ENCODE results near the gene FUOM. TPM values are rescaled to one million over a fixed set of nuclear protein-coding genes. Genes with fewer than 3 reads are reported as not detected.
"Not testable (repeated sequence)": the region's sequence is repeated elsewhere in the genome, so short reads cannot be mapped to it uniquely, and the experiment has no call there.

The FUOM gene
- total RNA-seq, 1 donor from 2014 or later, result 20.3 TPM

DNA sequence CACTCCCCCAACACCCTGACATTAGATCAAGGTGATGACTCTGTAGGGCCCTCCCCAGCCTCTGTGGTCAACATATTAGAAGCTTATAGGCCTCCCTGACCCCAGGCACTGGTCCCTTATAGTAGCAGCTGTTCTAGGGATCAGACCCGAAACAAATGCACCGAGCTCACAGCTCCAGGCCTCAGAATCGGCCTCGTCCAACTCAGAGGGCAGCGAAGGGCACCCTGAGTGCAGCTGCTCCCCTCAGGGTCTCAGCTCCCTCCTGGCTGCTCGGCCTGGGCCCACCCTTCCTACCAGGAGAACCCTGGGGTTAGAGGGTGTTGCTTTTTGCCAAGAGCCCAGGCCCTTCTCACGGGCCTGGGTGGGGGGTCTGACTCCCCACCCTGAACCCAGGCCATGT lies 10.3 kb upstream of the FUOM start:
- DNase-seq (ENCODE audit: low spot score), result no peak

DNA sequence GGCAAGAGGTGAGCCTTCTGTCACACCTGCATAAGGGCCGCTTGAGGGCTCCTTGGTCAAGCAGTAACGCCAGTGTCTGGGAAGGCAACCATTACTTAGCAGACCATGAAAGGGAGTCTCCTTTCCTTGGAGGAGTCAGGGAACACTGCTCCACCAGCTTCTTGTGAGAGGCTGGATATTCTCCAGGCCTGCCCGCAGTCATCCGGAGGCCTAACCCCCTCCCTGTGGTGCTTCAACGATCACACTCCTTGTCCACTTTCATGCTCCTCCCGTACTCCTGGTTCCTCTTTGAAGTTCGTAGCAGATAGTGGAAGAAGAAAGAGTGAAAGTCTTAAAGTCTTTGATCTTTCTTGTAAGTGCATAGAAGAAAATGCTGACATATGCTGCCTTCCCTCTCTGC lies 9.6 kb upstream of the FUOM start:
- DNase-seq (ENCODE audit: low spot score), result not testable (repeated sequence)

DNA sequence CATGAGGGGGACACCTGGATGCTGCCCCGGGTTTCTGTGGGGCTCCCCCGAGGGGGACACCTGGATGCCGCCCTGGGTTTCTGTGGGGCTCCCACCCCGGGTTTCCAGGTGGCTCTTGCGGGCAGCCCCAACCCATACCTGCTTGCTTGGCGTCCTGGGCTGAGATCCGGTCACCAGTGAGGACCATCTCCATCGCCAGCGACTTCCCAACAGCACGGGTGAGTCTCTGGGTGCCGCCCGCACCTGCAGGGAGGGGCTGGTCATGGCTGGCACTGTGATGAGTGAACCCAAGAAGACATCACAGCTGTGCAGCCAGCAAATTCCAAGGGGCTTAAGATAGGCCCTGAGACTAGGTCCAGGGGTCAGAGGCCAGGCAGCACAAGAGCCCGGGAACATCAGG lies 8.9 kb upstream of the FUOM start:
- no peak for DNase-seq (ENCODE audit: low spot score)

DNA sequence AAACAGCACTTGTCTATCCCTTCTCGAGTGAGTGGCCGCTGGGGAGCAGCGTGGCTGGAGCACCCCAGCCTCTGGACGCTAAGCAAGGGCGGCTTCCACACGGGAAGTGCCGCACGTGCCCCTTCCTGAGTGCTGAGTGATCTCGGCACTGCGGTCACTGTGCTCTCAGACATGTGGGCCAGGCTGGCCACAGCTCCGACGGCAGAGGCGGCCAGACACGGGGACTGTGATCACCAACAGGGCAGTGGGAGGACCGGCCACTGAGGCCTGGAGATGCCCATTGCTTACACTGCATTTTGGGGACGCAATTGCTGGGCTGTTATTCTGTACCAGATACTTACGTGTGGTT lies 8.3 kb upstream of the FUOM start:
- DNase-seq (ENCODE audit: low spot score), result no peak

DNA sequence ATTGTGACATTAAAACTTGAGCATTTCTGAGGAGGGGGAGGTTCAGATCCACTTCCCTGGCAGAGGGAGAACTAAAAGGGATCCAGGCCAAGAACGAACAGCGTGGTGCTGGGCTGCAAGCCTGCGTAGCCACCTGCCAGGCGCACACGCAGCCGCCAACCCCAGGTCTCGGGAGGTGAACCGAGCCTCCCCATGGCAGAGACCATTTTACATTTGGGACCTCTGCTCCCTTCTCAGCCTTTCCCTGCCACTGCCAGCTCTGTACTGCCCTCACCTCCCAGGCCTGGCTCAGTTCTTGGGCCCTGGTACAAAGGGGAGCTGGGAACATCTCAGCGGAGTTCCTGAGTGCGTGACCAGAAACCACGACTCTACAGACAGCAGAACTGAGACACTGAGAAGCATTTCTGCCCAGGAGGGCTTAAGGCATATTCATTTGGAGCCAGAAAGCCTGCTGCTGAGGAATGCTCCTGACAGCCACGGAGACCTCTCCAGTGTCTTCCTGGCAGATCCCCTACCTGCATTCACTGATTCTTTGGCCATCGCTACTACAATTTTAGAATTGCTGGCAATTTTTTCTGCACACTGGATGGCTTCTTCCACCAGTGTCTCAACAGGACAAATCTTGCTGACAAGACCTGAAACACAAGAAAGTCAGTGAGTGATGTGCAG lies 7.8 kb upstream of the FUOM start:
- no peak for DNase-seq (ENCODE audit: low spot score)

DNA sequence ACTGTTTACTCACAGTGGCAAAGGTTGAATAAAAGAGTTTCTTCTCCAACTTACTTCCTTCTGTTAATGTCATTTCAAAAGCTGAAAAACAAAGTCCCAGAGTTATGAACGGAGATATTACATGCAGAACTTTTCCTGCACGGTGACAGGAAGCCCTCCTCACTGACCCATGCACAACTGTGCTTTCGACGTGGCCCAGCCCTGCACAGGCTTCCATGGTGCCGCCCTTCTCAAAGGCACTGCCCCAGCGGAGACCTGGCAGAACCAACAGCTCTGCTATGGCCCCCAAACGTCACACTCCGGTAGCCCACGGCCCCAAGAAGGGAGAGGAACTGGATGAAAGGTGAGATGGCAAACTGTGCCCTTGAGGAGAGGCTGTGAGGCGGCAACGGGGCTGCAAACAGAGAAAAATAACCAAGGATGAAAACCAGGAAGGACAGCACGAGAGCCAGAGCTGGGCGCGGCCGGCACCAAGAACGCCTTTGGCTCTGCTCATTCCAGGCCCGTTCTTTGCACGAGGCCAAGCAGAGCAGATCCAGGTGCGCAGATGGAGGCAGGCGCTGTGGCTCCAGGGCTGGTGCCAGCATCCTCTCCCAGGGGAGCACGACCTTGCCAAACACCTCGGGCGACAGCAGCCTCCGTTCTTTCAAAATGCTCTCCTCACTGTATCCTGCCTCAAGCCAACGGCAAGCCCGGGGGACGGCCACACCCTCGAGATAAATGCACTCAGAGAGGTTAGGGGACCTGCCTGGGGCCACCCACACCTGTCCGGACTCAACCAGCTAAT lies 7.0 kb upstream of the FUOM start:
- DNase-seq (ENCODE audit: low spot score), result no peak

DNA sequence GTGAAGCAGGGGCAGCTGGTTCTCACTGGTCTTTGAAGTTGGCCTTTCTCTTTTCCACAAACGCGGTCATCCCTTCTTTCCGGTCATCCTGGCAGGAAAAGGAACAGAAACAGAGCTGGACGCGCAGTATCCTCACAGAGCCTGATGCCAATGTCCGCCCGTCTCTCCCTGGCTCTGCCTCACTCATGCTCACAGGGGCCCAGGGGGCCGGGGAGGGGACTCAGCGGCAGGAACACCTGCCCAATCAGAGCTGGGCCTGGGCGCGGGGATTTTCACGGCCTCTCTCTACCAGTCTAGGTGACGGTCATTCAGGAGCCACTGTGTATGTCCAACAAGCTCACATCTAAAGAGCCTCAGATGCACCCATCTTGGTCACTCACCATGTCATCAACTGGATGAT lies 5.0 kb upstream of the FUOM start:
- no peak for DNase-seq (ENCODE audit: low spot score)

DNA sequence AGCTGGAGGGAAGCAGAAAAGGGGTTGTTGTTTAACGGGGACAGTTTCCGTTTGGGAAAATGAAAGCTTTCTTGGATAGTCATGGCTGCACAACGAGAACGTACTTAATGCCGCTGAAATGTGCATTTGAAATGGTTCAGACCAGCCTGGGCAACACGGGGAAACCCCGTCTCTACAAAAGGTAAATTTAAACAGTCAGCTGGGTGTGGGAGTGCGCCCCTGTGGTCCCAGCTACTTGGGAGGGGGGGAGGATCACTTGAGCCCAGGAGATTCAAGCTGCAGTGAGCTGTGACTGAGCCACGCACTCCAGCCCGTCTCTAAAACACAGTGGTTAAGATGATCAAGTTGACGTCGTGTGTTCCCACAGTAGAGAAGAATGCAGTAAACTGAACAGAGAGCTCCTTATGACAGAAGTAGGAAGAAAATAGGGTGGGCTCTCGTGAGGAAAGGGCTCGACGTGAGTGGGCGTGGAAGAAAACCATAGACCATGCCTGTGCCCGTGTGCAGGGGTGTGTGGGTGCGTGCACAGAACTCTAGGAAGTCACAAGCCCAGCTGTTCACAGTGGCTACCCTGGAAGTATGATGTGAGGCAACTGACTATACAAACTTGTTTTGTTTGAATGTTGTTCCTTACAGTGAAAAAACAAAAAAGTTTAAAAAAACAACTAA lies 4.1 kb upstream of the FUOM start:
- DNase-seq (ENCODE audit: low spot score), result no peak

DNA sequence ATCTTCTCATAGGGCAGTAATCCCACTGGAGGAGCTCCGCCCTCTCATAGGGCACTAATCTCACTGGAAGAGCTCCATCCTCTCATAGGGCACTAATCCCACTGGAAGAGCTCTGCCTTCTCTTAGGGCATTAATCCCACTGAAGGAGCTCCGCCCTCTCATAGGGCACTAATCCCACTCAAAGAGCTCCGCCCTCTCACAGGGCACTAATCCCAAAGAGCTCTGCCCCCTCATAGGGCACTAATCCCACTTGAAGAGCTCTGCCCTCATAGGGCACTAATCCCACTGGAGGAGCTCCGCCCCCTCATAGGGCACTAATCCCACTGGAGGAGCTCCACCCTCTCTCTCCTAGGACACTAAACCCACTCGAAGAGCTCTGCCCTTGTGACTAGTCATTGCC lies 3.4 kb upstream of the FUOM start:
- no peak for DNase-seq (ENCODE audit: low spot score)

DNA sequence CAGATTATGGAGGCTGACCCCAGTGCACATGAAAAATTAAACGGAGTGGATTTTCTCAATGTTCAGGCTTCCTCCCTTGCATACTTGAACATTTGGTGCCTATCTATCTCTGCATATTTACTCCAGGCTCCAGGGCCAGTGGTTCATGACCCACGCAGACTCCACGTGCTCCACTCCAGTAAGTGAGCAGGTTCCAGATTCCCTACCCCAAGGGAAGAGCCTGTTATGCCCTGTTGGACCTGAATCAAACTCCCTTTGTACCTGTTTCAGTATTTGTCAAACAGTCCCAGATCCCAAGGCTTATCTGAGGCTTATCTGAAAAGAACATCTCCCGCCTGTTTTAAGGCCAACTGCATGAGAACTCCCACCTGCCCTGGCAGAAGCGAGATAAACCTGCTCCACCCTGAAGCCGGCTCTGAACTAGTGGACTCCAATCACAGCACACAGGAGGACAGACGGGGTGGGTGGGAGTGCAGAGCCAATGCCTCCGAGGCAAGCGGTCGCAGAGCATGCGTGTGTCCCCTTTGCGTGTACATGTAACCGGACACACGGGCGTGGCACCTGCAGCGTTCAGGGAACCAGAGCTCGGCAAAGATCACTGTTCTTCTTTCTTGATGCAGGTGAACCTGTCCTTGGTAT lies 2.3 kb upstream of the FUOM start:
- DNase-seq (ENCODE audit: low spot score), result no peak

DNA sequence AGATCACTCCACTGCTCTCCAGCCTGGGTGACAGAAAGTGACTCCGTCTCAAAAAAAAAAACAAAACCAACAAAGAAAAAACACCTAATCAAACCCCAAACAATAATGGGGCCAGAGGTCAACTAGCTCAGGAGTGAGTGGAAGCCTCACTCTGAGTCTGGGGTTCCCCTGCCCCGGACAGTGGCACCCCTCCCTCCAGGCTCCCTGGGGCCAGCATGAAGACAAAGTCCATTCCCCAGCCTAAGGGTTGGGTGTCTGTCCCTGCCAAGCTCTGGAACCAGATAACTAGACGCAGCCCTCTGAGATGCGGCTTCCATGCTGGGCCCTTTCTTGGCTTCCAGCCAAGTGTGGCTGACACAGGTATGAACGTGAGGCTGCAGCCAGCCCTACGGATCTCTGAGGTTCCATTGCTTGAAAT lies 1.7 kb upstream of the FUOM start:
- DNase-seq (ENCODE audit: low spot score), result no peak

DNA sequence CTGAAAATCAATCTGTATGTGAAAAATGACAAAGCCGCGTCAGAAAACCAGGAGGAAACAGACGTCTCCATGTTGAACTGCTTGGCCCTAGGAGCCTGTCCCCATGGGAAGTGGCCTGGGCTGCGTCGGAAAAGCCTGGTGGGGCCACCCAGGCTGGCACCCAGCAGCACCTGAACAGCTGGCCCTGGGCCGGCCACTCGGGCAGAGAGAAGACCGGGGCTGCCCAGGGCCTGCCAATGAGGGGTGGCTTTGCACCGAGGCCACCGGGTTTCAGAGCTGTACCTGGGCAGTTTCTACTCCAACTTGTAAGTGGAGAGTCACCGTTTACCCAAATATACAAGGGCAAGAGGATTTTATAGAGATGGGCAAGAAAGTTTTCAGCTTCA lies 1.1 kb upstream of the FUOM start:
- no peak for DNase-seq (ENCODE audit: low spot score)

DNA sequence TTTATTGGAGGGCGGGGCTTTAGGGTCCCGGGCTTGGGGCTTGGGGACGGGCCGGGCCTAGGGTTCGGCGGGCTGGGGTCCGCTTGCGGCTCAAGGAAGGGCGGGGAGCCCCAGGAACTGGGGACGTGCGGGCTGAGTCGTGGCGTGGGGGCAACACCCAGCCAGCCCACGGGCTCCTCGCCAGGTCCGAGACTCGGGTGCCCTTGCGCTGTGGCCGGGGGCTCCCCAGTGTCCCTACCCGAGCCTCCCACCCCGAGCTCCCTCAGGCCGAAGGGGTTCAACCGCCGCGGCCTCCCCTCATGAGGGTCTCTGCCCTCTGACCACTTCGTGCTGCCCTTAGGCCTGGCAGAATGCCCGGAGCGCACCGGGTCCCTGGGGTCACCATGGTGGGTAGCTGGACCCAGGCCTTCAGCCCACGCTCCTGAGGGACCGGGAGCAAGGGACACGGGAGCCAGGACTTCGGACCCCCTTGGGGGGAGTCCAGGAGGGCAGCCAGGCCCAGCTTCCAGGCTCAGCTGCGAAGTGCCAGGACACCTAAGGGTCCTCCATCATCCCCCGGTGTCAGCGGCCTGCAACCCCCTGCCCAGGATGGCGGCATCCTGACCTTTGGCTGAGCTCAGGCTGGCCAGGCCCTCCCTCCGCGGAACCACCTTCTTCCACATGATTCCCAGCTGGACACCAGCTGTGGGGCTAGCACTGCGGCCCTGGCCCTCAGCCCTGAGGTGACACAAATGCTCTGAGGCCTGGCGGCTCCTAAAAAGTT lies 524 bp upstream of the FUOM start:
- no peak for DNase-seq (ENCODE audit: low spot score)

DNA sequence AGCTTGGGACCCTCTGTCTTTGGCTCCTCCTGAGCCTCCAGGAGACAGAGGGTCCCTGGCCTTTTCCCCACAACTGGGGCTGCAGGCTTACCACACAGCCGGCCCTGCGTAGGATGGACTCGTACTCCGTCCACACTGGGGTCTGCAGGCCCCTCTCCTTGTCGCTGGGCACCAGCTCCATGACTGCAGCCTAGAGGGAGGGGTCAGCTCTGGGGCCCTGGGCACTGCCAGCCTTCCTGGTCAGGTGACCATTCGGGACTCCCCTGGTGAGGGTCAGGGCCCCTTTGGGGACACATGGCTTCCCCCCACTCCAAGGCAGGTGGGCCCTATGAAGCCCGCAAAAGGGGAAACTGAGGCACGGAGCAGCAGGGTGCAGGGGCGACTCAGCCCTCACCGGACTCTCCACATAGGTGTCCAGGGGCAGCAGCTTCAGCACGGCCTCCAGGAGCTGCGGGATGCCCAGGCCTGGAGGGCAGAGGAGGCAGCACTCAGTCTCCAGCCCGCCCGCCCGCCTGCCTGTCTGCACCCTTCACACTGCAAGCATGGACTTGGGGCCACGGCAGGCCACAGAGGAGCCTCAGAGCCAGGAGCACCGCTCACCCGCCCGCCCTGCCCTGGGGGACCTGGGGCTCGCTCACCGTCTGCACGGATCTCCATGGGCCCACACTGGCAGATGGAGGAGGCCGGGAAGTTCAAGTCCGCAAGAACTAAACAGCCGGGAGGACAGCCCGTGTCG lies 1.1 kb downstream of the FUOM start:
- no peak for DNase-seq (ENCODE audit: low spot score)

DNA sequence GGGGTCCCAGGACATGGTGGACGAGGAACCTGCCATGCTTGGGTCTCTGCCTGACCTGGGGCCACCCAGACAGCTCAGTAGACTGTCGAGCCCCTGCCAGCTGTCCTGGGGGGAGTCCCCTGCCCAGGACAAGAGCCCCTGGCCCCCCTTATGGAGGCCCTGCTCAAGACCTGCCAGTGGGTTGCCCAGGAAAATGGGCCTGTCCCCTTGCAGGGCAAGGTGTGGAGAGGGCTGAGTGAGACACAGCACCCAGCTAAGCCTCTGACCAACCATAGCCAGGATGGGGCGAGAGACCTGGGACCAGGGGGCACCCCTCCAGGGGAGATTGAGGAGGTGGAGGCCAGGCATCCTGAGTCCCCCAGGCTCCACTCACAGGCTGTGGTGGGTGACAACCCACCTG lies 1.8 kb downstream of the FUOM start:
- no peak for DNase-seq (ENCODE audit: low spot score)

DNA sequence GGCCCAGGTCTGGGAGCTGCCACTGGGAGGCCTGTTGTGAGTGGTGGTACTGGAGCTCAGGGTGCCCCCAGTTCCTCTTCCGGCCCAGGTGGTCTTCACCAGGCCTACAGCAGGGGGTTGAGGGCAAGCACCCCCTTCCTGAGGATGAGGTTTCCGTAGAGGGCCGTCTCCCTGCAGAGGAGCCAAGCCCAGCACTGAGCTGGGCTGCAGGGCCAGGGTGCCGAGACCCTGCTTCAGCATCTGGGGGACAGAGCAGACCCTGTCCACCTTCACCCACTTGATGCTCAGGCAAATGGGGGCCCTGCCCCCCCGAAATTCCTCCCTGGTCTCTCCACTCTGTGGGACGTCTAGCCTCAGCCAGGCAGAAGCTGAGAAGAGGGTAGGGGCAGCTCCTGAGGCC lies 2.6 kb downstream of the FUOM start:
- DNase-seq (ENCODE audit: low spot score), result no peak

DNA sequence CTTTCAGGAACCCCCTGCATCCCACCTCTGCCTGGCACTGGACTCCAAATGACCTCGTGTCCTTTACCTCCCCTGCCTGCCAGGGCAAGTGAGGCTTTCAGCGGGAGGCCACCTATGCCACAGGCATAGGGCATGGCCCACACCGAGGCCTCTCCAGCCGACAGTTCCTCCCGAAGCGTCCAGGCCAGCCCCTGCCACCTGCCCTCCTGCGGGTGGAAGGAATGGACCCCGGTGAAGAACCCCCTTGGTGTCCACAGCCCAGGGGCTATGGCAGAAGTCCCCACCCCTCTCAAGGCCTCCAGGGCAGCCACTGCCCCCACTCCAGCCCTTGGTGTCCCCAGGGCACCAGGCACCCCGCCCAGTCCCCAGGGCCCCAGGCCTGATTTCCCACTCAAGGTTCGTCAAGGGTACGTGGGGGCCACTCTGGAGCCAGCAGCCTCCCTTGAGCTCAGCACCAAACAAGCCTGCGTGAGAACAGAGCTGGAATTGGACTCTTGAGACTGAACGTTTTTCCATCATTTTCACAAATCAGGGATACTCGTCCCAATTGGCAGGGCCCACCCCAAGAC lies 3.1 kb downstream of the FUOM start:
- DNase-seq (ENCODE audit: low spot score), result no peak

DNA sequence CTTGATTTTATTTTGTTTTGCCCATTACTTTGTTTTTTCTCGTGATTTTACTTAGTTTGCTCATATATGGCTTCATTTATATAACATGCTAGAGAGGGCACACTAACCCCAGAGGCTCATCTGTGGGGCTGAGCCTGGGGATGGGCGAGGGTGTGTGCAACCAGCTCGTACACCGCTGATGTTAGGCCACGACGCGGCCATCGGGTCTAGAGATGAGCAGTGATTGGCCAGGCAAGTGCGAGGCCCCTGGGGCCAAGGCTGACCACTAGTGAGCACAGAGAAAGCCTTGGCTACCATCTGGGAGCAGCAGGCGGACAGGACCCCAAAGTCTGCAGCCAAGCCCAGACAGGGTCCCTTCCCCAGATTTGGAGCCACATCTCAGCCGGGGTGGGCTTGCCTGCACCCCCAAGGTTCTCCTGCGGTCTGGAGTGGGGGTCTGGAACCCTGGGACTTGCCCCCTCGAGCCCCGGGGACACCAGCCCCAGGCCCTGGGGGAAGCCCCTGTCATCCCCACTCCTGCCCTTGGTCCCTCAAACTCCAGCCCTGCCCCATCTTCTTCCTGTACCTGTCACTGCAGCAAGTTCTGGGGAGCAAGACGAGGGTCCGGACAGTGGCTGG lies 3.7 kb downstream of the FUOM start:
- no peak for DNase-seq (ENCODE audit: low spot score)

DNA sequence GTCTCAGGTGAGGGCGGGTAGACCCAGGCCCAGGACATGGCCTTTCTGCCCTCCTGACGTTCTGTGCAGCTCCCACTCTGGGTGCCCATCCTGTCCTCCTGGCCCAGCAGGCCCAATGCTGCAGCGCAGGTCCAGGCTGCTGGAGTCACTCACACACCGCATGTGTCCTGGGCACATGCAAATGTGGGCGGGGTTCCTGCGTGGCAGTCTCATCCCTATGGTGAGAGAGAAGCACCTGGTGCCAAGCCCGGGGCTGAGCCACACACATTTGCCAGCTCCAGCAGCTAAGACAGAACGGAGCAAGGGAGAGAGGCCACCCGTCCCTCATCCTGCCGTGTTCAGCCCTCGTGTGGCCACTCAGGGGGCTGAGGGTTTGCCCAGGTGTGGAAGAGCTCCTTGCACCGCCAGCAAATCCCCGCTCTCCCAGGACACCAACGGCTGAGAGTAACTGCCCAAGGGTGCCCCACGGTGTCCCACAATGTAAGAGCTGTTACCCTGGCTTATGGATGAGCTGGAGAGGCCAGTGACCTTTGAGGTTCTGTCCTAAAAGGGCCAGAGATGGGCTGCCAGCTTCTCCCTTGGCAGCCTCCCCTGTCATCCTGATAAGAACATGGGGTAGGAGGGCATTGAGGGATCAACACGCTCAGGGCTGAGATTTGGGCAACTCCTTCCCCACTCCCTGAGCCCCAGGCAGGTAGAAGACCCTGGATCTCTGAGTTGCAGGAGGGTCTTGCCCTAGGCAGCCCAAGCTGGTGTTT lies 4.4 kb downstream of the FUOM start:
- no peak for DNase-seq (ENCODE audit: low spot score)

All from ureter (tissue), 1 donor.